Right atrium auricular region (tissue), 2 donors: ENCODE results near the gene ADSS1. TPM values are rescaled to one million over a fixed set of nuclear protein-coding genes. Genes with fewer than 3 reads are reported as not detected.
A peak's percentile ranks its signal among the peaks of the same experiment; 100 is the strongest.

Source experiments
- DNase-seq: peaks from one replicate; pipeline ENCODE4 v3.0.0-alpha.2; 2019; ENCODE audit warnings: low spot score
- H3K27ac ChIP-seq, 2 donors: fragments of 200-600 bp; sonication (generic); 1 replicate in 1 of 2; 2 replicates in 1 of 2; pipeline ENCODE4 v1.5.1; 2016 to 2019
- H3K27me3 ChIP-seq, 2 donors: fragments of 200-600 bp; sonication (generic); one replicate each; pipeline versions ENCODE4 v1.5.1 to v1.6.0; 2017 to 2019
- H3K36me3 ChIP-seq: fragments of 200-600 bp; sonication (generic); one replicate; pipeline ENCODE4 v1.5.1; 2016
- H3K4me1 ChIP-seq, 2 donors: fragments of 200-600 bp; sonication (generic); one replicate each; pipeline versions ENCODE4 v1.5.1 to v1.6.0; 2017 to 2019
- H3K4me3 ChIP-seq, 2 donors: fragments of 200-600 bp; sonication (generic); 1 replicate in 1 of 2; 2 replicates in 1 of 2; pipeline ENCODE4 v1.5.1; 2017 to 2019; ENCODE audit warnings: mild to moderate bottlenecking in 1 of 2, moderate library complexity in 1 of 2
- H3K9me3 ChIP-seq, 2 donors: fragments of 200-600 bp; sonication (generic); one replicate each; pipeline ENCODE4 v1.5.1; 2019
- total RNA-seq, 2 donors: library from RNA; depleted of rRNA; stranded (reverse); fragments of >200 nt; gene quantifications; one replicate each; pipeline ENCODE4 v1.1.0, GENCODE V29; 2016
- TF ChIP-seq, protein P1 (sequence below), 2 donors: fragments of 200-600 bp; sonication (generic); IDR thresholded peaks; one replicate each; pipeline ENCODE4 v1.5.1; 2019; ENCODE audit warnings: antibody characterized with exemption in 2 of 2

ADSS1 gene
- total RNA-seq, 2 donors from 2014 or later, result 113 to 158 TPM

DNA sequence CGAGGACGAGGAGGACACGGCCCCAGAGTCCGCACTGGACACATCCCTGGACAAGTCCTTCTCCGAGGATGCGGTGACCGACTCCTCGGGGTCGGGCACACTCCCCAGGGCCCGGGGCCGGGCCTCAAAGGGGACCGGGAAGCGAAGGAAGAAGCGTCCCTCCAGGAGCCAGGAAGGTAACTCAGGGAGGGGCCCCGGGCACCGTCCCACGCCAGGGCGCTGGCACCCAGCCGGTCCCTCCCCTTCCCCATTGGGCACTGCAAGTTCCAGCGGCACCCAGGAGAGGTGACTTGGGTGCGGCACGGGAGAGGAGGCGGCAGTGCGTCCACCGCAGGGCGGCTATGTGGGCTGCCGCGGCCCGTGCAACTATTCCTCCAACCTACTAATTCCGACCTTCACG, 9.3 kb upstream of the ADSS1 start:
- H3K27me3 ChIP-seq, result no peaks in the 10 kb centered on the region
- H3K4me3 ChIP-seq, result no peak overlapping the region
- TF ChIP-seq, protein P1, sequence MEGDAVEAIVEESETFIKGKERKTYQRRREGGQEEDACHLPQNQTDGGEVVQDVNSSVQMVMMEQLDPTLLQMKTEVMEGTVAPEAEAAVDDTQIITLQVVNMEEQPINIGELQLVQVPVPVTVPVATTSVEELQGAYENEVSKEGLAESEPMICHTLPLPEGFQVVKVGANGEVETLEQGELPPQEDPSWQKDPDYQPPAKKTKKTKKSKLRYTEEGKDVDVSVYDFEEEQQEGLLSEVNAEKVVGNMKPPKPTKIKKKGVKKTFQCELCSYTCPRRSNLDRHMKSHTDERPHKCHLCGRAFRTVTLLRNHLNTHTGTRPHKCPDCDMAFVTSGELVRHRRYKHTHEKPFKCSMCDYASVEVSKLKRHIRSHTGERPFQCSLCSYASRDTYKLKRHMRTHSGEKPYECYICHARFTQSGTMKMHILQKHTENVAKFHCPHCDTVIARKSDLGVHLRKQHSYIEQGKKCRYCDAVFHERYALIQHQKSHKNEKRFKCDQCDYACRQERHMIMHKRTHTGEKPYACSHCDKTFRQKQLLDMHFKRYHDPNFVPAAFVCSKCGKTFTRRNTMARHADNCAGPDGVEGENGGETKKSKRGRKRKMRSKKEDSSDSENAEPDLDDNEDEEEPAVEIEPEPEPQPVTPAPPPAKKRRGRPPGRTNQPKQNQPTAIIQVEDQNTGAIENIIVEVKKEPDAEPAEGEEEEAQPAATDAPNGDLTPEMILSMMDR (IDR thresholded peaks at IDR 0.05), result no peak
- no peak for DNase-seq
- H3K9me3 ChIP-seq, result no peaks in the 10 kb centered on the region
- H3K4me1 ChIP-seq, result peaks cover 0 to 30% of the 10 kb centered on the region in 2 donors
- no peak overlapping the region for H3K27ac ChIP-seq
- H3K36me3 ChIP-seq, result peaks cover 67% of the 10 kb centered on the region

- H3K36me3 ChIP-seq, result peaks cover 65% of the 10 kb centered on the region
- DNase-seq, result no peak
- H3K27ac ChIP-seq, result no peak overlapping the region
- no peak overlapping the region for H3K4me3 ChIP-seq
- peaks cover 0 to 25% of the 10 kb centered on the region in 2 donors for H3K4me1 ChIP-seq
- no peaks in the 10 kb centered on the region for H3K9me3 ChIP-seq
- TF ChIP-seq, protein P1 (IDR thresholded peaks at IDR 0.05), result no peak
- H3K27me3 ChIP-seq, result no peaks in the 10 kb centered on the region
Measured at GRCh38 chr14:104715416-104715815, 8.6 kb upstream of the ADSS1 start.

DNA sequence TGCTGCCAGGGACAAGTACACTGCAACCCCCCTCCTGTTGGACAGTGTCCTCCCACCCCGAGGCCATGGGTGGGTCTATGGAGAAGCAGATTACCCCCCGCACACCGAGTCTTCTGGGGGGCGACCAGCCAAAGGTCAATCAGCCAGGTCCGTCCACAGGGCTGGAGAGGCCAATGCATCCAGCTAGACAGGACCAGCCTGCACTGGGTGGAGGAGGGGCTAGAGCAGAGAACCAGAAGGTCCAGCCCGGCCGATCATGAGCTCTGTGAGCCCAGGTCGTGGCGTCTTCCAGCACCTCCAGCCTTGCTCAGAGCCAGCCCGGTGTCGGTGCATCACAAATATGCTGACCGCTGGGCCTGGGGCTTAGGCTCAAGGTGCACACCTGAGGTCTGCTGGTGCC, 8.2 kb upstream of the ADSS1 start:
- peaks cover 60% of the 10 kb centered on the region for H3K36me3 ChIP-seq
- H3K4me1 ChIP-seq, result peaks cover 0 to 25% of the 10 kb centered on the region in 2 donors
- H3K9me3 ChIP-seq, result no peaks in the 10 kb centered on the region
- TF ChIP-seq, protein P1 (IDR thresholded peaks at IDR 0.05), result no peak
- DNase-seq, result no peak
- H3K27ac ChIP-seq, result no peak overlapping the region
- no peaks in the 10 kb centered on the region for H3K27me3 ChIP-seq
- no peak overlapping the region for H3K4me3 ChIP-seq

DNA sequence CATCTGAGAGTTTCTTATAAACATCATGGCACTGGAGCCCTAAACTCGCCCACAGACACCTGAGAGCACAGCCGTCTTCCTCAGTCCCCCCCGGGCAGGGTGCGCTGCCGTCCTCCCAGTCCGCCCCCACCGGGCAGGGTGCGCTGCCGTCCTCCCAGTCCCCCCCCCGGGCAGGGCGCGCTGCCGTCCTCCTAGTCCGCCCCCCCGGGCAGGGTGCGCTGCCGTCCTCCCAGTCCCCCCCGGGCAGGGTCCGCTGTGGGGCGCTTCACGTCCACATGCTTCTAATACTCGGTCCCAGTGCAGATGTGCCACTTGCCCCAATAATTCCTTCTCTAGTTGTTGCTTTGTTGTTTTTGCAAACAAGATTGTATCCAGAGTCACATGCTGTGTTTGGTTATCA, 6.9 kb upstream of the ADSS1 start:
- Histone ChIP-seq H3K27ac (peak overlapping the region; percentile 58 to 81), H3K27me3 (no peaks in the 10 kb centered on the region), H3K36me3 (peaks cover 48% of the 10 kb centered on the region), H3K9me3 (no peaks in the 10 kb centered on the region), H3K4me1 (peaks cover 0 to 33% of the 10 kb centered on the region in 2 donors), H3K4me3 (no peak overlapping the region)
- TF ChIP-seq, protein P1 (IDR thresholded peaks at IDR 0.05), result no peak
- DNase-seq, result no peak

- TF ChIP-seq, protein P1 (IDR thresholded peaks at IDR 0.05), result no peak
- H3K36me3 ChIP-seq, result peaks cover 42% of the 10 kb centered on the region
- peaks cover 0 to 38% of the 10 kb centered on the region in 2 donors for H3K4me1 ChIP-seq
- no peaks in the 10 kb centered on the region for H3K9me3 ChIP-seq
- H3K27me3 ChIP-seq, result no peaks in the 10 kb centered on the region
- no peak for DNase-seq
- H3K27ac ChIP-seq, result peak overlapping the region; percentile 58 to 81
- no peak overlapping the region for H3K4me3 ChIP-seq
Measured at GRCh38 chr14:104717646-104718045, 6.4 kb upstream of the ADSS1 start.

GRCh38 chr14:104718147-104718546, 5.9 kb upstream of the ADSS1 start:
- peak overlapping the region; percentile 58 to 81 for H3K27ac ChIP-seq
- TF ChIP-seq, protein P1 (IDR thresholded peaks at IDR 0.05), result no peak

More at GRCh38 chr14:104718147-104718546, 5.9 kb upstream of the ADSS1 start:
- H3K4me3 ChIP-seq, result no peak overlapping the region
- H3K9me3 ChIP-seq, result no peaks in the 10 kb centered on the region
- DNase-seq, result no peak
- peaks cover 1 to 43% of the 10 kb centered on the region in 2 donors for H3K4me1 ChIP-seq
- H3K27me3 ChIP-seq, result no peaks in the 10 kb centered on the region
- H3K36me3 ChIP-seq, result peaks cover 37% of the 10 kb centered on the region
